Measurements from ENCODE around the gene PLK5.

Gene PLK5

GRCh38 chr19:1585243-1585580, 61.3 kb downstream of the PLK5 start:
- H3K4me1 ChIP-seq (ENCODE audit: insufficient read depth, low read length, severe bottlenecking): peaks cover 8% of the 10 kb centered on the region
- no peaks in the 10 kb centered on the region for H3K9me3 ChIP-seq (ENCODE audit: low read length)
- H3K27me3 ChIP-seq (ENCODE audit: insufficient read depth, low read length): no peaks in the 10 kb centered on the region
- H3F3A ChIP-seq (ENCODE audit: insufficient read depth, low read length): no peaks in the 10 kb centered on the region
- peaks cover 79% of the 10 kb centered on the region for H3K36me3 ChIP-seq (ENCODE audit: insufficient read depth, low read length)
- H3K79me2 ChIP-seq (ENCODE audit: insufficient read depth, low read length): peaks cover 38% of the 10 kb centered on the region
- H3K9ac ChIP-seq (ENCODE audit: low read length): no peak overlapping the region
- no peak overlapping the region for H3K4me3 ChIP-seq (ENCODE audit: low read depth, low read length, poor library complexity, severe bottlenecking)
- no peaks in the 10 kb centered on the region for H4K20me1 ChIP-seq (ENCODE audit: insufficient read depth, low read length)
- TF ChIP-seq CTCF (IDR thresholded peaks at IDR 0.05; ENCODE audit: low read length) (no peak), EZH2 (IDR thresholded peaks at IDR 0.05; ENCODE audit: borderline replicate concordance, low read length) (no peak)
- H3K9me2 ChIP-seq (ENCODE audit: low read depth, low read length): no peaks in the 10 kb centered on the region
- no peak overlapping the region for H3K27ac ChIP-seq (ENCODE audit: low read depth, low read length, poor library complexity, severe bottlenecking)
- no peak overlapping the region for H3K4me2 ChIP-seq (ENCODE audit: low read length)
- H2AFZ ChIP-seq (ENCODE audit: low read length): no peak overlapping the region

Data from OCI-LY1 (cell line).